ENCODE measurements around the gene FAM50A.

FAM50A gene

GRCh38 chrX:154417157-154417556 is 26.8 kb upstream of the FAM50A start:
- DNase-seq = no peak

DNA sequence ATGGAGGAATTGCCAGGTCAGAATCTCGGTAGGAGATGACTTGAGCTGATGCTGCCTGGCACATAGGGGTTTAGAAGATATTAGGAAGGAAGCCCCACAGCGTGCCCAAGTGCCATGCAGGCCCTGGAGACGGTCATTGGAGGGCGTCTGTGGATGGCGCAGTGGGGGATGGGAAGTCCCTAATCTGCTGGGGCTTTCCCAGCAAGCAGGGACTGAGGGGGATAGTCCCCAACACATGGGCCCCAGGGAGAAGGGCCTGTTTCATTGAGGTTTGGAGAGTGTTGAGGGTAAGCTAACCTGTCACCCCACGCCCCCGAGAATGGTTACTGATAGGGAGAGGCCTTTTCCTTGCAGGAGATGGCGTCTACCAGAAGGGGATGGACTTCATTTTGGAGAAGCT is 24.8 kb upstream of the FAM50A start:
- DNase-seq = no peak

DNA sequence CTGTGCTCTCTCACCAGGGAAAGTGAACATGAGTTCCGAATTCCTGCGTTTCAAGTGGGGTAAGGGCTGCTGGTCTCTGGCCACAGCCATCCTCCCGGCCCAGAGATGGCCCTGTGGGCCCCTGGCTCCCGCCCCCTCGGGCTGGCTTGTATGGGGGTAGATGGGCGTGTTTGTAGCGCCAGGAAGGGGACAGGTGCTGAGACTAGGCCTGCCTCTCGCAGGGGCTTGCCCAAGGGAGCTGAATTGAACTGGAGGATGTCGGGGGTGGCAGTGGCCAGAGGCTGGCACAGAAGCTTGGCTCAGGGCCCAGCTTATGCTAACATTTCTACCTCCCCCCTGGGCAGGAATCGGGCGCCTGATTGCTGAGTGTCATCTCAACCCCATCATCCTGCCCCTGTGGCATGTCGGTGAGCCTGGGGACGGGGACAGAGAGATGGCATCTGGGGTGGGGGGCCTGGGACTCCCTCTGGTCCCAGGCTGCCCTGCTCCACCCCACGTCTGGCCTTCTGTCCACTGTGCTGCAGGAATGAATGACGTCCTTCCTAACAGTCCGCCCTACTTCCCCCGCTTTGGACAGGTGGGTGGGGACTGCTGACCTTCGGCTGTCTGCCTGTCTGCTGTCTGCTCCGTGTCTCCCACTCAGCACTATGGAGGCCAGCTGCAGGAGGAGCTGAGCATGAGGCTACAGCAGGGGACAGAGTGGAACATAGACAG is 24.1 kb upstream of the FAM50A start:
- DNase-seq = no peak

DNA sequence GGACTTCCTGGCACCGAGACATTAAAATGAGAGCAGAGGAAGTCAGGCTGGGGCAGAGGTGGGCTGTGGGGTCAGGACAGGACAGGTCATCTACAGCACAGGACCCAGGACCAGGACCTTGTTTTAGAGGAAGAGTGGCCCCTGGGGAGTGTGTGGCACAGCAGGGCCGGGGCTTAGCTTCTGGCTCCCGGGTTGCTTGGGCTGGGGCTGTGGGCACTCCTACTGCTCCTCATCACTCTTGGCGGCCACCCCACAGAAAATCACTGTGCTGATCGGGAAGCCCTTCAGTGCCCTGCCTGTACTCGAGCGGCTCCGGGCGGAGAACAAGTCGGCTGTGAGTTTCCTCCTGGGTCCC is 23.6 kb upstream of the FAM50A start:
- DNase-seq = no peak

GRCh38 chrX:154426916-154427770 is 16.8 kb upstream of the FAM50A start:
- DNase-seq = no peak

- DNase-seq = peak; percentile 74 to 76
Observed at GRCh38 chrX:154428176-154429171, 15.5 kb upstream of the FAM50A start, which contains the start of gene ATP6AP1. ATP6AP1 (plus strand) TSS chrX:154428677; CDS start chrX:154428693, 16 bp downstream.

DNA sequence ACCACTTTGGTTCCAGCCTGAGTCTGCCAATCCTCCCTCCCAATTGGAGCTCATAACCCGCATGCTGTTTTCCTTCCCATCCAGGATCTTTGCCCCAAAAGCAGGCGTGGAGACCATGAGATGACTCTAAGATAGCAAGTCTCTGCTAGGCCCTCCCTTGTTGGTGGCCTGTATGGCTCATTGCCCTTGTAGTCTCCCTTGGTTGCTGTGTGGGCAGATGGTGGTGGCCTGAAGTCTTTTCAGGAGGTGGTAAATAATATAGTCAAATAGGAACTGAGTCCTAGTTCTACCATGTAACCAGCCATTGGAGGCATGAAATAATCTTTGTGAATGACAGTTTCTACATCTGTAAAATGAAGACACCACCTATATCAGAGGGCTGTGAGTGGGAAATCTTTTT is 14.2 kb upstream of the FAM50A start:
- no peak for DNase-seq

- no peak for DNase-seq
Observed at GRCh38 chrX:154430479-154430878, 13.5 kb upstream of the FAM50A start.

- DNase-seq = peak; percentile 44 to 47
Observed at GRCh38 chrX:154430916-154431315, 13.0 kb upstream of the FAM50A start.

- DNase-seq = no peak
Observed at GRCh38 chrX:154431341-154431740, 12.6 kb upstream of the FAM50A start.

DNA sequence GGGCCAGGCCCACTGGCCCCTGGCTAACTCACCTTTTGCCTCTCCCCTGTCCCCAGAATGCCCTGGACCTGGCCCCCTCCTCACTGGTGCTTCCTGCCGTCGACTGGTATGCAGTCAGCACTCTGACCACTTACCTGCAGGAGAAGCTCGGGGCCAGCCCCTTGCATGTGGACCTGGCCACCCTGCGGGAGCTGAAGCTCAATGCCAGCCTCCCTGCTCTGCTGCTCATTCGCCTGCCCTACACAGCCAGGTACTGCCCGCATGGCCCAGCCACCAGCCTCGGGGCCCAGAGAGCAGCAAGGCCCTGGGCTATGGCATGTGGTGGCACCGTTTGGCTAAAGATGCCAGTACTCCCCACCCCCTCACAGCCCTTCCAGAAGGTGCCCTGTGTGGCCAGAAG is 11.7 kb upstream of the FAM50A start:
- DNase-seq = no peak

- no peak for DNase-seq
Observed at GRCh38 chrX:154433605-154434004, 10.3 kb upstream of the FAM50A start.

DNA sequence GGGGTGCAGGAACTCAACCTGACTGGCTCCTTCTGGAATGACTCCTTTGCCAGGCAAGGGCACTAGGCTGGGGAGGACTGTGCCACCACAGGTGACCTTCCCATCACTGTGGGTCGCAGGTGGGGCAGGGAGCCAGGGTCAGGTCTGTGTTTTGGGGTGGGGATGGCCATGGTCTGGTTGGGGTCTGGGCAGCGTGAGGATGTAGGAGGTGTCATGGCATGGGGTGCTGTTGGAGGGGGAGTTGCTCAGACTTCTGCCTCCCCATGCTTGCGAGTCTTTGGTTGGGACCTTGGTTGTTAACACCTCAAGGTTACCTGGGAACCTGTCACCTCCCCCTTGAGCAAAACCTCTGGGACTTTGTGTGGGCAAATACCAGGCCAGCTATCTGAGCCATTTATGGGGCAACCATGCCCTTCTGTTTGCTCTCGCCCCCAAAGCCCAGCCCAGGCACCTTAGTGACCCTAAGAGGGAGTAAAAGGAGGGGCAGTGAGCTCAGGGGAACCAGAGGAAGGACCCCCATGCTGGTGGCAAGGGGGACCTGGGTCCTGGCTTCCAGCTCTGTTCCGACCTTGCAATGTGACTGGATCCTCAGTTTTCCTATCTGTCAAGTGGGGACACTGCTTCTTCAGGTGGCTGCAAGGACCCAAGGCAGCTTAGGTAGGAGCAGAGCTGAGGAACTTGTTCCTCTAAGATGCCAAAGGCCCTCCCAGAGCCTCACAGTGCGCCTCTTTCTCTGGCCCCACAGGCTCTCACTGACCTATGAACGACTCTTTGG is 9.4 kb upstream of the FAM50A start:
- no peak for DNase-seq

- no peak for DNase-seq
Observed at GRCh38 chrX:154435171-154435733, 8.7 kb upstream of the FAM50A start.

GRCh38 chrX:154436374-154436982 is 7.5 kb upstream of the FAM50A start:
- no peak for DNase-seq

- no peak for DNase-seq
Observed at GRCh38 chrX:154436983-154437752, 6.8 kb upstream of the FAM50A start, which contains the start of gene GDI1. GDI1 (plus strand) TSS chrX:154437154; CDS start chrX:154437255, 101 bp downstream.

GRCh38 chrX:154437971-154438893 is 5.7 kb upstream of the FAM50A start:
- DNase-seq = no peak

DNA sequence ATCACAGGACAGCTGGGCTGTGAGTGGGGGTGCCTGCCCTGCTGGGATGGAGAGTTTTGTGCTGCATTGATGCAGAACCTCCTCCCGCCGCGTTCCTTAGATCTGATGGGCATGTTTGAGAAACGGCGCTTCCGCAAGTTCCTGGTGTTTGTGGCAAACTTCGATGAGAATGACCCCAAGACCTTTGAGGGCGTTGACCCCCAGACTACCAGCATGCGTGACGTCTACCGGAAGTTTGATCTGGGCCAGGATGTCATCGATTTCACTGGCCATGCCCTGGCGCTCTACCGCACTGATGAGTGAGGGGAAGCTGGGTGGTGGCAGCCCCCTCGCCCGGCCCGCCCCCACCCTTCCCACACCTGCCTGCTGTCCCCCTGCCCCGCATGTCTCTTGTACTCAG is 4.1 kb upstream of the FAM50A start:
- no peak for DNase-seq

DNA sequence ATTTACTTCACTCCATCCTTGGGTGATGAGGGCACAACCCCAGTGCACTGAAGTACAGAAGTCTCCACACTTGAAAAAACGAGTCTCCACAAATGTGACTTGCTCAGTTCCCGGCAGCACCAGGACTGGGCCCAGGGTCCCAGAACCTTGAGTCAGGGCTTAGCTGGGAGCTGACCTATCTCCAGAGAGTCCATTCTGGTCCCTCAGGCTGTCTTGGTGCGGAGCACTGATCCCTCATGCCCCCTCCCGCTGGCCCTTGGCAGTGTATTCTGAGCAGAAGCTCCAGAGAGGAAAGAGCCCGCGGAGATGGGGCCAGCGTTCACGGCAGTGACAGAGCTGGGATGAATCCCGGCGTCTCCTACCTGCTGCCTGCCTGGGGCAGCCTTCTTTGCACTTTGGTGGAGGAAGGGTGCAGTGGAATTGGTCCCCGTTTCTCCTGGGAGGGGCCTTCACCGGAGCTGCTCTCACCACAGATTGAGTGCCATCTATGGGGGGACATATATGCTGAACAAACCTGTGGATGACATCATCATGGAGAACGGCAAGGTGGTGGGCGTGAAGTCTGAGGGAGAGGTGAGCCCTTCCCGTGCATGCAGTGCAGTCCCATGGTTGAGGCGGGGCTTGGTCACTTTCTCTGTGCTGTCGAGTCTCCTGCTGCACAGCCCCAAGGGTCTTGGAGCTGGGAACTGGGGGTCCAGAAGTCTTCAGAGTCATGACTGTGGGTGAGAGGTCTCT is 3.2 kb upstream of the FAM50A start:
- DNase-seq = no peak
